IMR-90 (cell line): Measurements from ENCODE around the gene MAP7D1. TPM values are rescaled to one million over a fixed set of nuclear protein-coding genes. Genes with fewer than 3 reads are reported as not detected.

Source experiments
- ATAC-seq: fragments of 200-7000 bp; cut with Tn5 transposase; 2 replicates; pipeline ENCODE4 v1.9.1; 2020; ENCODE audit warnings: low read depth, mild to moderate bottlenecking, moderate library complexity
- BruUV-seq: library from RNA; stranded (reverse); fragments of 400-500 nt; replicated peaks from 2 replicates; lab custom pipeline; 2021; lab: Mats Ljungman, UMichigan
- CTCF ChIA-PET: fragments of 300-600 bp; formaldehyde crosslinking; extraction: SDS; loops from one replicate; lab custom pipeline; 2021; ENCODE audit warnings: antibody characterized with exemption; lab: Yijun Ruan, JAX
- POLR2A ChIA-PET: fragments of 300-600 bp; sonication (Branson Sonifier 250); formaldehyde crosslinking; loops from one replicate; lab custom pipeline; 2022; ENCODE audit warnings: antibody characterized with exemption; ENCODE audit not compliant: unreplicated experiment; lab: Charles Lee
- DNase-seq: peaks from one replicate; pipeline ENCODE4 v3.0.0; 2013
- H2AFZ ChIP-seq: replicated peaks from 2 replicates; pipeline ENCODE3; 2013; ENCODE audit warnings: low read length, mild to moderate bottlenecking; ENCODE audit not compliant: poor library complexity
- H2AK5ac ChIP-seq: 2 replicates; pipeline ENCODE4 v1.6.1; 2013; ENCODE audit warnings: low read depth, low read length, inconsistent platforms
- H2AK9ac ChIP-seq: replicated peaks from 2 replicates; pipeline ENCODE3; 2013; ENCODE audit warnings: mild to moderate bottlenecking, low read depth, low read length, moderate library complexity; ENCODE audit not compliant: poor library complexity
- H2BK120ac ChIP-seq: 2 replicates; pipeline ENCODE4 v1.6.1; 2013; ENCODE audit warnings: low read depth, low read length, inconsistent platforms
- H2BK15ac ChIP-seq: 3 replicates; pipeline ENCODE4 v1.6.1; 2013; ENCODE audit warnings: low read depth, low read length, inconsistent platforms
- H2BK20ac ChIP-seq: 2 replicates; pipeline ENCODE4 v1.6.1; 2013; ENCODE audit warnings: low read depth, mild to moderate bottlenecking, inconsistent platforms, low read length, moderate library complexity
- H2BK5ac ChIP-seq: 2 replicates; pipeline ENCODE4 v1.6.1; 2013; ENCODE audit warnings: mild to moderate bottlenecking, low read depth, low read length, inconsistent platforms; ENCODE audit not compliant: poor library complexity, severe bottlenecking
- H3K14ac ChIP-seq: replicated peaks from 2 replicates; pipeline ENCODE4 v1.6.1; 2013; ENCODE audit warnings: low read depth, low read length, inconsistent platforms
- H3K18ac ChIP-seq: 2 replicates; pipeline ENCODE4 v1.6.1; 2013; ENCODE audit warnings: low read depth, low read length, control low read depth
- H3K23ac ChIP-seq: 2 replicates; pipeline ENCODE4 v1.6.1; 2013; ENCODE audit warnings: low read depth, low read length, inconsistent platforms
- H3K27ac ChIP-seq: 2 replicates; pipeline ENCODE4 v1.5.1; 2013; ENCODE audit warnings: mild to moderate bottlenecking, control low read depth, low read length; ENCODE audit not compliant: insufficient read depth
- H3K27me3 ChIP-seq: 2 replicates; pipeline ENCODE4 v1.6.1; 2013; ENCODE audit warnings: low read length; ENCODE audit not compliant: control insufficient read depth, insufficient read depth
- H3K36me3 ChIP-seq: 2 replicates; pipeline ENCODE4 v1.6.1; 2013; ENCODE audit warnings: low read length, mixed read lengths; ENCODE audit not compliant: control insufficient read depth, insufficient read depth
- H3K4ac ChIP-seq: 2 replicates; pipeline ENCODE4 v1.6.1; 2013; ENCODE audit warnings: low read depth, low read length, inconsistent platforms
- H3K4me1 ChIP-seq: 2 replicates; pipeline ENCODE4 v1.6.1; 2013; ENCODE audit warnings: low read length, mixed read lengths; ENCODE audit not compliant: control insufficient read depth, insufficient read depth
- H3K4me2 ChIP-seq: 2 replicates; pipeline ENCODE4 v1.6.1; 2013; ENCODE audit warnings: low read depth, mild to moderate bottlenecking, control low read depth, low read length, moderate library complexity
- H3K4me3 ChIP-seq: 2 replicates; pipeline ENCODE4 v1.5.1; 2013; ENCODE audit warnings: low read depth, mild to moderate bottlenecking, control low read depth, low read length, moderate library complexity; ENCODE audit not compliant: insufficient read depth
- H3K56ac ChIP-seq: 2 replicates; pipeline ENCODE4 v1.6.1; 2013; ENCODE audit warnings: low read length, inconsistent platforms; ENCODE audit not compliant: insufficient read depth; ENCODE audit errors: extremely low read depth
- H3K79me1 ChIP-seq, 2 experiments: 2 replicates each; pipeline ENCODE4 v1.6.1; 2013; ENCODE audit warnings: low read length in 2 of 2, inconsistent platforms in 1 of 2, low read depth in 1 of 2
- H3K9ac ChIP-seq: 2 replicates; pipeline ENCODE4 v1.6.1; 2013; ENCODE audit warnings: low read depth, low read length, control low read depth
- H3K9me1 ChIP-seq: 2 replicates; pipeline ENCODE4 v1.6.1; 2013; ENCODE audit warnings: low read length, inconsistent platforms; ENCODE audit not compliant: insufficient read depth
- H3K9me3 ChIP-seq: 2 replicates; pipeline ENCODE4 v1.6.1; 2013; ENCODE audit warnings: low read length; ENCODE audit not compliant: control insufficient read depth, insufficient read depth
- H4K20me1 ChIP-seq: 2 replicates; pipeline ENCODE4 v1.6.1; 2013; ENCODE audit warnings: low read length, inconsistent platforms; ENCODE audit not compliant: insufficient read depth
- H4K5ac ChIP-seq: 2 replicates; pipeline ENCODE4 v1.6.1; 2013; ENCODE audit warnings: mild to moderate bottlenecking, low read depth, low read length, control low read depth
- H4K8ac ChIP-seq, 2 experiments: 2 replicates each; pipeline ENCODE4 v1.6.1; 2013; ENCODE audit warnings: low read depth in 2 of 2, low read length in 2 of 2, control low read depth in 1 of 2, inconsistent platforms in 1 of 2
- H4K91ac ChIP-seq: 2 replicates; pipeline ENCODE4 v1.6.1; 2013; ENCODE audit warnings: low read depth, low read length, inconsistent platforms; ENCODE audit not compliant: insufficient read depth
- MAFK ChIP-seq: IDR thresholded peaks from 2 replicates; pipeline ENCODE4 v1.6.1; 2012; ENCODE audit warnings: low read depth, low read length, improper control_type of control experiment
- MAZ ChIP-seq: IDR thresholded peaks from 2 replicates; pipeline ENCODE4 v1.6.1; 2012; ENCODE audit warnings: low read depth, mild to moderate bottlenecking, low read length, improper control_type of control experiment, moderate library complexity, borderline replicate concordance
- MXI1 ChIP-seq: IDR thresholded peaks from 2 replicates; pipeline ENCODE4 v1.6.1; 2012; ENCODE audit warnings: low read depth, mild to moderate bottlenecking, low read length, moderate library complexity, borderline replicate concordance
- NFE2L2 ChIP-seq: fragments of 150-350 bp; IDR thresholded peaks from 2 replicates; pipeline ENCODE4 v1.6.1; 2016; ENCODE audit warnings: low read depth, mild to moderate bottlenecking, low read length
- POLR2A ChIP-seq: IDR thresholded peaks from 2 replicates; pipeline ENCODE4 v1.6.1; 2012; ENCODE audit warnings: mild to moderate bottlenecking, low read depth, low read length
- WGBS, 2 experiments: methylation state at CpG; one replicate each; pipeline versions ENCODE4 v1.1.5 to v1.1.7; 2013; ENCODE audit warnings: missing lambda C conversion rate in 2 of 2; ENCODE audit not compliant: insufficient read length in 1 of 2; ENCODE audit errors: extremely low coverage in 2 of 2; 5-methylcytosine and 5-hydroxymethylcytosine counted together
- dilution Hi-C: fragments of 300-500 bp; cut with HindIII; formaldehyde crosslinking; loops from one replicate; pipeline ENCODE4 v1.14.3; 2018; ENCODE audit warnings: low sequenced_read_pairs; ENCODE audit not compliant: unreplicated experiment
- in situ Hi-C: fragments of 300-500 bp; cut with MboI; formaldehyde crosslinking; loops from 3 replicates; pipeline ENCODE4 v1.14.3; 2019; ENCODE audit warnings: low sequenced_read_pairs, inconsistent platforms, mixed read lengths
- intact Hi-C: fragments of 100-400 bp; cut with micrococcal nuclease; formaldehyde crosslinking; loops from 2 replicates; pipeline ENCODE4 v1.10.0; 2022
- polyA plus RNA-seq, 3 experiments: library from polyadenylated mRNA; depleted of rRNA; stranded (reverse); fragments of >200 nt; gene quantifications; 2 replicates each; pipeline ENCODE4 v1.2.3, GENCODE V29; 2012; ENCODE audit warnings: low replicate concordance in 1 of 3
- total RNA-seq: library from RNA; depleted of rRNA; stranded (reverse); fragments of >200 nt; gene quantifications from 2 replicates; pipeline ENCODE4 v1.2.3, GENCODE V29; 2012

Gene MAP7D1
- total and polyA plus RNA-seq, 2 of the 4 experiments (the other 2 are of a cell fraction): 32.3 to 81.9 TPM

- H2BK20ac ChIP-seq: no peak overlapping the region
- H2AK9ac ChIP-seq: no peak overlapping the region
- TF ChIP-seq POLR2A (no peak), MAZ (no peak), MAFK (no peak), MXI1 (no peak), NFE2L2 (no peak)
- H3K9me3 ChIP-seq: no peaks in the 10 kb centered on the region
- no peaks in the 10 kb centered on the region for H3K27me3 ChIP-seq
- H3K4me1 ChIP-seq: peaks cover 3% of the 10 kb centered on the region
- H3K4me3 ChIP-seq: no peak overlapping the region
- ATAC-seq: peak; percentile 64
- no peak overlapping the region for H3K18ac ChIP-seq
- H4K20me1 ChIP-seq: peaks cover 93% of the 10 kb centered on the region
- no peak overlapping the region for H4K8ac ChIP-seq
- 85% methylated on average over 4 of the region's 15 CpGs; no CpG with 5 or more reads in 1 of the 2 experiments for WGBS, 2 experiments
- POLR2A ChIA-PET: no interaction called here
- no peak overlapping the region for H3K23ac ChIP-seq
- H3K9ac ChIP-seq: no peak overlapping the region
- H2AK5ac ChIP-seq: no peak overlapping the region
- H2BK120ac ChIP-seq: no peak overlapping the region
- no peak overlapping the region for H3K56ac ChIP-seq
- H3K4ac ChIP-seq: no peak overlapping the region
- H4K91ac ChIP-seq: no peak overlapping the region
- no peak overlapping the region for H3K14ac ChIP-seq
- no peak overlapping the region for H2BK15ac ChIP-seq
- H3K36me3 ChIP-seq: peaks cover 28% of the 10 kb centered on the region
- H3K79me1 ChIP-seq: peaks cover 10 to 59% of the 10 kb centered on the region in 2 experiments; a peak in 3 of 4 replicates
- DNase-seq: peak; percentile 79
- no peak overlapping the region for H2BK5ac ChIP-seq
- peaks cover 13% of the 10 kb centered on the region; the same call in 1 of the 2 replicates for H3K9me1 ChIP-seq
- in situ Hi-C loops: no loop called here
- H3K27ac ChIP-seq: no peak overlapping the region
- H2AFZ ChIP-seq: no peak overlapping the region
- H3K4me2 ChIP-seq: no peak overlapping the region
- no TSS peak for BruUV-seq
- CTCF ChIA-PET: interaction anchor here (1.7 kb wide), 1 partner anchor 17 kb away, joined by 3 read pairs; no protein-coding TSS in a partner anchor
- no peak overlapping the region for H4K5ac ChIP-seq
- intact Hi-C loops: no loop called here
- dilution Hi-C loops: no loop called here
These were observed 11.3 kb downstream of the MAP7D1 start for GRCh38 chr1:36166938-36167905.
